ENCODE results near the gene TRMT44.

- TF ChIP-seq, protein P1, sequence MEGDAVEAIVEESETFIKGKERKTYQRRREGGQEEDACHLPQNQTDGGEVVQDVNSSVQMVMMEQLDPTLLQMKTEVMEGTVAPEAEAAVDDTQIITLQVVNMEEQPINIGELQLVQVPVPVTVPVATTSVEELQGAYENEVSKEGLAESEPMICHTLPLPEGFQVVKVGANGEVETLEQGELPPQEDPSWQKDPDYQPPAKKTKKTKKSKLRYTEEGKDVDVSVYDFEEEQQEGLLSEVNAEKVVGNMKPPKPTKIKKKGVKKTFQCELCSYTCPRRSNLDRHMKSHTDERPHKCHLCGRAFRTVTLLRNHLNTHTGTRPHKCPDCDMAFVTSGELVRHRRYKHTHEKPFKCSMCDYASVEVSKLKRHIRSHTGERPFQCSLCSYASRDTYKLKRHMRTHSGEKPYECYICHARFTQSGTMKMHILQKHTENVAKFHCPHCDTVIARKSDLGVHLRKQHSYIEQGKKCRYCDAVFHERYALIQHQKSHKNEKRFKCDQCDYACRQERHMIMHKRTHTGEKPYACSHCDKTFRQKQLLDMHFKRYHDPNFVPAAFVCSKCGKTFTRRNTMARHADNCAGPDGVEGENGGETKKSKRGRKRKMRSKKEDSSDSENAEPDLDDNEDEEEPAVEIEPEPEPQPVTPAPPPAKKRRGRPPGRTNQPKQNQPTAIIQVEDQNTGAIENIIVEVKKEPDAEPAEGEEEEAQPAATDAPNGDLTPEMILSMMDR (IDR thresholded peaks at IDR 0.05): no peak
- no peak for TF ChIP-seq EP300 (IDR thresholded peaks at IDR 0.05)
These were observed 23.4 kb upstream of the TRMT44 start for GRCh38 chr4:8417071-8417614.
